ENCODE results near the gene HTR5A.

The HTR5A gene

GRCh38 chr7:155057076-155057475, 13.0 kb upstream of the HTR5A start:
- ATAC-seq: no peak
- TF ChIP-seq TSHZ2 (CRISPR knock-in tag; IDR thresholded peaks at IDR 0.05) (no peak), GLIS3 (CRISPR knock-in tag; IDR thresholded peaks at IDR 0.05) (no peak), RARB (CRISPR knock-in tag; IDR thresholded peaks at IDR 0.05) (no peak), SNAI2 (CRISPR knock-in tag; IDR thresholded peaks at IDR 0.05) (no peak), CREB5 (CRISPR knock-in tag; IDR thresholded peaks at IDR 0.05; ENCODE audit: low read depth) (no peak), PATZ1 (CRISPR knock-in tag; IDR thresholded peaks at IDR 0.05; ENCODE audit: borderline replicate concordance) (no peak), ZNF70 (CRISPR knock-in tag; IDR thresholded peaks at IDR 0.05) (no peak), POU6F1 (CRISPR knock-in tag; IDR thresholded peaks at IDR 0.05; ENCODE audit: borderline replicate concordance, low read depth) (no peak), CSDC2 (CRISPR knock-in tag; IDR thresholded peaks at IDR 0.05) (no peak), BACH2 (CRISPR knock-in tag; IDR thresholded peaks at IDR 0.05; ENCODE audit: borderline replicate concordance) (no peak), PPARA (CRISPR knock-in tag; IDR thresholded peaks at IDR 0.05; ENCODE audit: borderline replicate concordance) (no peak), ZNF8 (CRISPR knock-in tag; IDR thresholded peaks at IDR 0.05) (no peak), ARNTL (CRISPR knock-in tag; IDR thresholded peaks at IDR 0.05; ENCODE audit: borderline replicate concordance, low read depth) (no peak), CSRNP3 (CRISPR knock-in tag; IDR thresholded peaks at IDR 0.05) (no peak), TCF4 (CRISPR knock-in tag; IDR thresholded peaks at IDR 0.05; ENCODE audit: borderline replicate concordance) (no peak), ZNF565 (CRISPR knock-in tag; conservative IDR thresholded peaks at IDR 0.05; ENCODE audit: low read depth) (no peak), TOX (CRISPR knock-in tag; IDR thresholded peaks at IDR 0.05; ENCODE audit: borderline replicate concordance) (no peak), ESRRG (CRISPR knock-in tag; IDR thresholded peaks at IDR 0.05) (no peak)

- no peak for ATAC-seq
- no peak for TF ChIP-seq PPARA (CRISPR knock-in tag; IDR thresholded peaks at IDR 0.05; ENCODE audit: borderline replicate concordance)
- TF ChIP-seq ZNF565 (CRISPR knock-in tag; conservative IDR thresholded peaks at IDR 0.05; ENCODE audit: low read depth): no peak
- TF ChIP-seq TCF4 (CRISPR knock-in tag; IDR thresholded peaks at IDR 0.05; ENCODE audit: borderline replicate concordance): no peak
- no peak for TF ChIP-seq ARNTL (CRISPR knock-in tag; IDR thresholded peaks at IDR 0.05; ENCODE audit: borderline replicate concordance, low read depth)
- no peak for TF ChIP-seq ZFP30 (CRISPR knock-in tag; IDR thresholded peaks at IDR 0.05)
- no peak for TF ChIP-seq BACH2 (CRISPR knock-in tag; IDR thresholded peaks at IDR 0.05; ENCODE audit: borderline replicate concordance)
- no peak for TF ChIP-seq ISL1 (CRISPR knock-in tag; IDR thresholded peaks at IDR 0.05)
- TF ChIP-seq ZNF70 (CRISPR knock-in tag; IDR thresholded peaks at IDR 0.05): no peak
- TF ChIP-seq ZNF8 (CRISPR knock-in tag; IDR thresholded peaks at IDR 0.05): no peak
Measured at GRCh38 chr7:155058896-155059295, 11.2 kb upstream of the HTR5A start.

GRCh38 chr7:155059703-155060102, 10.4 kb upstream of the HTR5A start:
- no peak for ATAC-seq
- no peak for TF ChIP-seq ZNF565 (CRISPR knock-in tag; conservative IDR thresholded peaks at IDR 0.05; ENCODE audit: low read depth)
- TF ChIP-seq ZNF70 (CRISPR knock-in tag; IDR thresholded peaks at IDR 0.05): no peak
- no peak for TF ChIP-seq CSRNP3 (CRISPR knock-in tag; IDR thresholded peaks at IDR 0.05)
- no peak for TF ChIP-seq PPARA (CRISPR knock-in tag; IDR thresholded peaks at IDR 0.05; ENCODE audit: borderline replicate concordance)
- TF ChIP-seq ZFP30 (CRISPR knock-in tag; IDR thresholded peaks at IDR 0.05): no peak
- no peak for TF ChIP-seq POU6F1 (CRISPR knock-in tag; IDR thresholded peaks at IDR 0.05; ENCODE audit: borderline replicate concordance, low read depth)
- TF ChIP-seq CREB5 (CRISPR knock-in tag; IDR thresholded peaks at IDR 0.05; ENCODE audit: low read depth): no peak
- TF ChIP-seq OSR1 (CRISPR knock-in tag; IDR thresholded peaks at IDR 0.05): no peak
- TF ChIP-seq ZNF8 (CRISPR knock-in tag; IDR thresholded peaks at IDR 0.05): no peak
- TF ChIP-seq RARB (CRISPR knock-in tag; IDR thresholded peaks at IDR 0.05): no peak
- no peak for TF ChIP-seq GLIS3 (CRISPR knock-in tag; IDR thresholded peaks at IDR 0.05)

Data from SK-N-SH treated with all-trans-retinoic acid at 6 μM for 48 hours (cell line).